Transverse colon (tissue), 4 donors: Measurements from ENCODE around the gene CRYZL1. TPM values are rescaled to one million over a fixed set of nuclear protein-coding genes. Genes with fewer than 3 reads are reported as not detected.

ENCODE experiments used
- DNase-seq: peaks from one replicate; pipeline ENCODE4 v3.0.0-alpha.2; 2019
- H3K27ac ChIP-seq, 4 donors: fragments of 200-600 bp; sonication (generic); 2 replicates each; pipeline ENCODE4 v1.5.1; 2016 to 2018; ENCODE audit warnings: inconsistent platforms in 4 of 4
- H3K27me3 ChIP-seq: fragments of 200-600 bp; sonication (generic); 2 replicates; pipeline ENCODE4 v1.5.1; 2017; ENCODE audit warnings: inconsistent platforms
- H3K36me3 ChIP-seq, 4 donors: fragments of 200-600 bp; sonication (generic); 2 replicates each; pipeline ENCODE4 v1.5.1; 2017 to 2019; ENCODE audit warnings: inconsistent platforms in 4 of 4
- H3K4me1 ChIP-seq, 4 donors: fragments of 200-600 bp; sonication (generic); 2 replicates each; pipeline ENCODE4 v1.5.1; 2017 to 2020; ENCODE audit warnings: inconsistent platforms in 4 of 4
- H3K4me3 ChIP-seq, 4 donors: fragments of 200-600 bp; sonication (generic); 1 replicate in 1 of 4; 2 replicates in 3 of 4; pipeline versions ENCODE4 v1.5.1 to v1.6.1; 2017 to 2019; ENCODE audit warnings: inconsistent platforms in 4 of 4
- H3K9me3 ChIP-seq, 2 donors: fragments of 200-600 bp; sonication (generic); 2 replicates each; pipeline ENCODE4 v1.5.1; 2017 to 2019; ENCODE audit warnings: inconsistent platforms in 2 of 2
- CTCF ChIP-seq, 5 experiments: fragments of 200-600 bp in 3 of 5; fragments of 450-650 bp in 2 of 5; sonication (generic) in 3 of 5; IDR thresholded peaks; 1 replicate in 2 of 5; 2 replicates in 3 of 5; pipeline ENCODE4 v1.5.1; 2016 to 2017; ENCODE audit warnings: antibody characterized with exemption in 5 of 5, inconsistent platforms in 3 of 5, mild to moderate bottlenecking in 2 of 5, moderate library complexity in 1 of 5
- EP300 ChIP-seq: sonication (generic); formaldehyde crosslinking; IDR thresholded peaks from one replicate; pipeline ENCODE4 v1.6.1; 2017; ENCODE audit warnings: antibody characterized with exemption, low read depth
- POLR2A ChIP-seq: fragments of 450-650 bp; IDR thresholded peaks from one replicate; pipeline ENCODE4 v1.6.1; 2016; ENCODE audit warnings: antibody characterized with exemption, mild to moderate bottlenecking, moderate library complexity
- POLR2AphosphoS5 ChIP-seq, 3 donors: sonication (generic); formaldehyde crosslinking; IDR thresholded peaks; one replicate each; pipeline ENCODE4 v1.6.1; 2016; ENCODE audit warnings: antibody characterized with exemption in 3 of 3
- WGBS, 2 donors: methylation state at CpG; one replicate each; pipeline ENCODE4 v1.1.5; 2018; ENCODE audit warnings: low coverage in 1 of 2; 5-methylcytosine and 5-hydroxymethylcytosine counted together
- in situ Hi-C, 4 donors: fragments of 200-750 bp; cut with MboI; loops; one replicate each; pipeline versions ENCODE4 v1.15.0 to v1.15.1; 2017; ENCODE audit warnings: low sequenced_read_pairs in 3 of 4, low pct_ligation_motif_present in 1 of 4, low pct_unique_long_range_greater_than_20kb in 1 of 4
- intact Hi-C: fragments of 100-400 bp; cut with DNase I; formaldehyde crosslinking; loops from one replicate; pipeline ENCODE4 v1.15.1; 2023; ENCODE audit warnings: low total_unique reads
- total RNA-seq, 4 donors: library from RNA; depleted of rRNA; stranded (reverse); fragments of >200 nt; gene quantifications; one replicate each; pipeline ENCODE4 v1.1.0, GENCODE V29; 2016

CRYZL1 gene
- total RNA-seq, 4 donors from 2014 or later = 27.7 to 58.9 (median 43.6) TPM

- peaks cover 0 to 20% (median 10%) of the 10 kb centered on the region in 4 donors for H3K36me3 ChIP-seq
- 0% methylated on average over 11 to 26 of the region's 26 CpGs for WGBS, 2 donors
- peaks cover 19 to 44% (median 35%) of the 10 kb centered on the region in 4 donors for H3K4me1 ChIP-seq
- in situ Hi-C loops (no loop called here), intact Hi-C loops (no loop called here)
- peak; percentile 78 for DNase-seq
- TF ChIP-seq POLR2A (no peak), EP300 (no peak), CTCF (IDR thresholded peaks at IDR 0.05) (no peak), POLR2AphosphoS5 (IDR thresholded peaks at IDR 0.05) (no peak)
- no peaks in the 10 kb centered on the region for H3K9me3 ChIP-seq
- H3K4me3 ChIP-seq = peak overlapping the region; percentile 74 to 97 (median 88)
- no peaks in the 10 kb centered on the region for H3K27me3 ChIP-seq
- H3K27ac ChIP-seq = peak overlapping the region; percentile 93 to 99 (median 98)
These were observed 97.9 kb downstream of the CRYZL1 start for GRCh38 chr21:33543505-33544129.

GRCh38 chr21:33542640-33543504, 98.7 kb downstream of the CRYZL1 start, which contains the start of gene SON:
Gene SON, plus strand, starts transcription at chr21:33543038. Its CDS starts 55 bp downstream, at chr21:33543093.
- peaks cover 0 to 15% (median 7%) of the 10 kb centered on the region in 4 donors for H3K36me3 ChIP-seq
- H3K4me3 ChIP-seq = peak within 1 kb of the TSS; percentile 74 to 97 (median 88)
- peak within 1 kb of the TSS; percentile 93 to 99 (median 98) for H3K27ac ChIP-seq
- peaks cover 19 to 44% (median 35%) of the 10 kb centered on the region in 4 donors for H3K4me1 ChIP-seq
- peak; percentile 99 for DNase-seq
- in situ Hi-C loops = no loop called here
- no peaks in the 10 kb centered on the region for H3K27me3 ChIP-seq
- intact Hi-C loops = no loop called here
- peak; percentile 97 for TF ChIP-seq POLR2A
- peak in 1 of 5 experiments; percentile 8 for TF ChIP-seq CTCF (IDR thresholded peaks at IDR 0.05)
- TF ChIP-seq POLR2AphosphoS5 (IDR thresholded peaks at IDR 0.05) = peak; percentile 95 to 98 (median 97)
- no peak for TF ChIP-seq EP300
- 0% methylated on average over 10 to 53 of the region's 57 CpGs for WGBS, 2 donors
- no peaks in the 10 kb centered on the region for H3K9me3 ChIP-seq

GRCh38 chr21:33541756-33542639, 99.5 kb downstream of the CRYZL1 start, which contains the start of gene GART:
Gene GART, minus strand, starts transcription at chr21:33542117. Its CDS starts 2,802 bp downstream, at chr21:33539315.
- WGBS, 2 donors = 0% methylated on average over 3 to 49 of the region's 56 CpGs
- TF ChIP-seq POLR2A (no peak), EP300 (peak; percentile 30), CTCF (IDR thresholded peaks at IDR 0.05) (peak in 1 of 5 experiments; percentile 13), POLR2AphosphoS5 (IDR thresholded peaks at IDR 0.05) (peak; percentile 82 to 94 (median 93))

More at GRCh38 chr21:33541756-33542639, 99.5 kb downstream of the CRYZL1 start, which contains the start of gene GART:
- Histone ChIP-seq H3K9me3 (no peaks in the 10 kb centered on the region), H3K4me1 (peaks cover 19 to 44% (median 35%) of the 10 kb centered on the region in 4 donors), H3K36me3 (peaks cover 0 to 15% (median 3%) of the 10 kb centered on the region in 4 donors), H3K27ac (peak within 1 kb of the TSS; percentile 93 to 99 (median 98)), H3K4me3 (peak within 1 kb of the TSS; percentile 74 to 97 (median 88)), H3K27me3 (no peaks in the 10 kb centered on the region)
- in situ Hi-C loops (no loop called here), intact Hi-C loops (no loop called here)
- peak; percentile 88 for DNase-seq
